KMS-11 (cell line): ENCODE data around the gene ZIC1.

ENCODE experiments used
- H2AFZ ChIP-seq: fragments of 200-600 bp; sonication (generic); 2 replicates; pipeline ENCODE4 v1.6.1; 2016; ENCODE audit warnings: antibody characterized with exemption, mixed run types, low read depth
- H3K27ac ChIP-seq: fragments of 200-600 bp; sonication (generic); 2 replicates; pipeline ENCODE4 v1.6.1; 2016; ENCODE audit warnings: mild to moderate bottlenecking, mixed run types
- H3K27me3 ChIP-seq: fragments of 200-600 bp; sonication (generic); 2 replicates; pipeline ENCODE4 v1.6.1; 2017; ENCODE audit warnings: mild to moderate bottlenecking, low read depth, mixed run types, moderate library complexity; ENCODE audit not compliant: insufficient read depth
- H3K36me3 ChIP-seq: fragments of 200-600 bp; sonication (generic); 2 replicates; pipeline ENCODE4 v1.6.1; 2017; ENCODE audit warnings: mild to moderate bottlenecking, mixed run types; ENCODE audit not compliant: insufficient read depth
- H3K4me1 ChIP-seq: fragments of 200-600 bp; sonication (generic); 2 replicates; pipeline ENCODE4 v1.6.1; 2016; ENCODE audit warnings: mild to moderate bottlenecking, low read depth, mixed run types; ENCODE audit not compliant: poor library complexity, severe bottlenecking
- H3K4me2 ChIP-seq: fragments of 200-600 bp; sonication (generic); 2 replicates; pipeline ENCODE4 v1.7.0; 2016; ENCODE audit warnings: mild to moderate bottlenecking, mixed run types
- H3K4me3 ChIP-seq: fragments of 200-600 bp; sonication (generic); IDR thresholded peaks from 2 replicates; pipeline ENCODE4 v1.6.1; 2017; ENCODE audit warnings: low read depth, low read length, mixed read lengths; ENCODE audit not compliant: insufficient read depth
- H3K79me2 ChIP-seq: fragments of 200-600 bp; sonication (generic); 2 replicates; pipeline ENCODE4 v1.6.1; 2016; ENCODE audit warnings: low read depth, mixed run types; ENCODE audit not compliant: insufficient read depth
- H3K9ac ChIP-seq: fragments of 200-600 bp; sonication (generic); 2 replicates; pipeline ENCODE4 v1.6.1; 2016; ENCODE audit warnings: mild to moderate bottlenecking, mixed run types
- H4K20me1 ChIP-seq: fragments of 200-600 bp; sonication (generic); 2 replicates; pipeline ENCODE4 v1.6.1; 2016; ENCODE audit warnings: mild to moderate bottlenecking, mixed run types; ENCODE audit not compliant: insufficient read depth
- CTCF ChIP-seq: fragments of 200-600 bp; sonication (generic); conservative IDR thresholded peaks from 2 replicates; pipeline ENCODE4 v1.6.1; 2017; ENCODE audit warnings: low read depth, mild to moderate bottlenecking, antibody characterized with exemption, low read length, moderate library complexity, mixed read lengths

The ZIC1 gene

GRCh38 chr3:147400999-147401398 is 8.2 kb upstream of the ZIC1 start:
- no peaks in the 10 kb centered on the region for H3K79me2 ChIP-seq
- no peak overlapping the region for H3K9ac ChIP-seq
- H2AFZ ChIP-seq = no peak overlapping the region
- no peaks in the 10 kb centered on the region for H3K36me3 ChIP-seq
- H3K4me1 ChIP-seq = no peaks in the 10 kb centered on the region
- no peak overlapping the region for H3K4me3 ChIP-seq
- H3K27ac ChIP-seq = no peak overlapping the region
- no peaks in the 10 kb centered on the region for H3K27me3 ChIP-seq
- no peak for TF ChIP-seq CTCF
- no peak overlapping the region for H3K4me2 ChIP-seq
- H4K20me1 ChIP-seq = no peaks in the 10 kb centered on the region

GRCh38 chr3:147401421-147401820 is 7.7 kb upstream of the ZIC1 start:
- Histone ChIP-seq H3K9ac (no peak overlapping the region), H3K27me3 (no peaks in the 10 kb centered on the region), H3K27ac (no peak overlapping the region), H3K4me3 (no peak overlapping the region), H4K20me1 (no peaks in the 10 kb centered on the region), H3K4me1 (no peaks in the 10 kb centered on the region), H2AFZ (no peak overlapping the region), H3K4me2 (no peak overlapping the region), H3K36me3 (no peaks in the 10 kb centered on the region), H3K79me2 (no peaks in the 10 kb centered on the region)
- TF ChIP-seq CTCF = no peak

- no peaks in the 10 kb centered on the region for H3K79me2 ChIP-seq
- no peak overlapping the region for H3K9ac ChIP-seq
- no peak overlapping the region for H3K4me3 ChIP-seq
- no peaks in the 10 kb centered on the region for H3K27me3 ChIP-seq
- no peak overlapping the region for H2AFZ ChIP-seq
- no peaks in the 10 kb centered on the region for H3K36me3 ChIP-seq
- no peak overlapping the region for H3K4me2 ChIP-seq
- H3K4me1 ChIP-seq = no peaks in the 10 kb centered on the region
- H3K27ac ChIP-seq = no peak overlapping the region
- no peaks in the 10 kb centered on the region for H4K20me1 ChIP-seq
- TF ChIP-seq CTCF = no peak
Measured at GRCh38 chr3:147402159-147402558, 7.0 kb upstream of the ZIC1 start.

GRCh38 chr3:147403511-147403910 is 5.7 kb upstream of the ZIC1 start:
- Histone ChIP-seq H3K79me2 (no peaks in the 10 kb centered on the region), H2AFZ (no peak overlapping the region), H3K27me3 (no peaks in the 10 kb centered on the region), H4K20me1 (no peaks in the 10 kb centered on the region), H3K27ac (no peak overlapping the region), H3K4me3 (no peak overlapping the region), H3K36me3 (no peaks in the 10 kb centered on the region), H3K4me2 (no peak overlapping the region), H3K4me1 (no peaks in the 10 kb centered on the region), H3K9ac (no peak overlapping the region)
- TF ChIP-seq CTCF = no peak
